22Rv1 (cell line): ENCODE data around the gene DNAL4.

Source experiments
- CTCF ChIP-seq: fragments of 450-650 bp; IDR thresholded peaks from 2 replicates; pipeline ENCODE4 v1.5.1; 2017; ENCODE audit warnings: mild to moderate bottlenecking
- ZFX ChIP-seq: fragments of 450-650 bp; IDR thresholded peaks from 2 replicates; pipeline ENCODE4 v1.6.1; 2017; ENCODE audit warnings: antibody characterized with exemption, borderline replicate concordance

GRCh38 chr22:38824585-38824984 is 30.6 kb upstream of the DNAL4 start:
- TF ChIP-seq CTCF (no peak), ZFX (no peak)
